Ovary (tissue), 3 donors: ENCODE results near the gene HACD2.

ENCODE experiments used
- CTCF ChIP-seq, 3 donors: fragments of 450-650 bp in 2 of 3; fragments of 200-600 bp in 1 of 3; IDR thresholded peaks; one replicate each; pipeline versions ENCODE4 v1.5.1 to v1.8.0; 2016 to 2022; ENCODE audit warnings: antibody characterized with exemption in 3 of 3, mild to moderate bottlenecking in 1 of 3
- POLR2A ChIP-seq: fragments of 450-650 bp; IDR thresholded peaks from one replicate; pipeline ENCODE4 v1.6.1; 2017; ENCODE audit warnings: antibody characterized with exemption, mild to moderate bottlenecking, moderate library complexity
- donor health status: DM: no; HTN: no; CAD: no.

DNA sequence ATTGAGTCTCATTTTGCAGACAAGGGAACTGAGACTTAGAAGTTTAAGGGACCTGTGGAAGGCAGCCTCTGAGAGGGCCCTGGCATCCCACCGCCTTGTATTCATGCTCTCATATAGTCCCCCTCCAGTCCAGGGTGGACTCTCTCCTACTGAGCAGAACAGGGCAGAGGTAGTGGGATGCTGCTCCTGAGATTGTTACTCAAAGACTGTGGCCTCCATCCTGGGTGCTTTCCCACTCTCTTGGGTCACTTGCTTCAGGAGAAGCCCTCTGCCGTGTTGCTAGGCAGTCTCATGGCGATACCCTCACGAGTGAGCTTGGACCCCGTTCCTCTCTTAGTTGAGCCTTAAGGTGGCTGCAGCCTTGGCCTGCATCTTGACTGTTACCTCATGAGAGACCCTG is 113.7 kb downstream of the HACD2 start:
- no peak for TF ChIP-seq POLR2A
- no peak for TF ChIP-seq CTCF (IDR thresholded peaks at IDR 0.05)
